ENCODE measurements around the gene FCN2.

DNA sequence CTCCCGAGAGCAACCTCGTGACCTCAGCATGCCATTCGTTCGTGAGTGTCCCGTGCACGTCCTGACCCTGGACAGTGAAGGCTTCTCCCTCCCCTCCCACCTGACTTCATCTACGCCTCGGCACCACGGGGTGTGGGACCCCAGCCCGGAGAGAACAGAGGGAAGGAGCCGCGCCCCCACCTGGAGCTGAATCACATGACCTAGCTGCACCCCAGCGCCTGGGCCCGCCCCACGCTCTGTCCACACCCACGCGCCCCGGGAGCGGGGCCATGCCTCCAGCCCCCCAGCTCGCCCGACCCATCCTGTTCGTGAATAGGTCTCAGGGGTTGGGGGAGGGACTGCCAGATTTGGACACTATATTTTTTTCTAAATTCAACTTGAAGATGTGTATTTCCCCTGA lies 38.3 kb upstream of the FCN2 start:
- no peak for TF ChIP-seq POLR2A (IDR thresholded peaks at IDR 0.05)
- TF ChIP-seq, protein P1, sequence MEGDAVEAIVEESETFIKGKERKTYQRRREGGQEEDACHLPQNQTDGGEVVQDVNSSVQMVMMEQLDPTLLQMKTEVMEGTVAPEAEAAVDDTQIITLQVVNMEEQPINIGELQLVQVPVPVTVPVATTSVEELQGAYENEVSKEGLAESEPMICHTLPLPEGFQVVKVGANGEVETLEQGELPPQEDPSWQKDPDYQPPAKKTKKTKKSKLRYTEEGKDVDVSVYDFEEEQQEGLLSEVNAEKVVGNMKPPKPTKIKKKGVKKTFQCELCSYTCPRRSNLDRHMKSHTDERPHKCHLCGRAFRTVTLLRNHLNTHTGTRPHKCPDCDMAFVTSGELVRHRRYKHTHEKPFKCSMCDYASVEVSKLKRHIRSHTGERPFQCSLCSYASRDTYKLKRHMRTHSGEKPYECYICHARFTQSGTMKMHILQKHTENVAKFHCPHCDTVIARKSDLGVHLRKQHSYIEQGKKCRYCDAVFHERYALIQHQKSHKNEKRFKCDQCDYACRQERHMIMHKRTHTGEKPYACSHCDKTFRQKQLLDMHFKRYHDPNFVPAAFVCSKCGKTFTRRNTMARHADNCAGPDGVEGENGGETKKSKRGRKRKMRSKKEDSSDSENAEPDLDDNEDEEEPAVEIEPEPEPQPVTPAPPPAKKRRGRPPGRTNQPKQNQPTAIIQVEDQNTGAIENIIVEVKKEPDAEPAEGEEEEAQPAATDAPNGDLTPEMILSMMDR (IDR thresholded peaks at IDR 0.05) = no peak

Data from body of pancreas (tissue), 4 donors.